Keratinocyte (primary cell): ENCODE measurements around the gene AVL9. TPM values are rescaled to one million over a fixed set of nuclear protein-coding genes. Genes with fewer than 3 reads are reported as not detected.

ENCODE experiments used
- DNase-seq: peaks from one replicate; pipeline ENCODE4 v3.0.0-alpha.2; 2011; ENCODE audit warnings: low read depth, missing footprints, low spot score
- FAIRE-seq: peaks from 2 replicates; lab custom pipeline; 2011; peaks lifted over from hg19 to GRCh38; lab: Jason Lieb, UNC
- H2AFZ ChIP-seq: 2 replicates; pipeline ENCODE4 v1.6.0; 2012; ENCODE audit warnings: low read length, control low read depth, inconsistent platforms; ENCODE audit not compliant: control insufficient read depth
- H3K27ac ChIP-seq: 2 replicates; pipeline ENCODE4 v1.5.1; 2011; ENCODE audit warnings: low read length; ENCODE audit not compliant: control insufficient read depth, insufficient read depth
- H3K27me3 ChIP-seq: 3 replicates; pipeline ENCODE4 v1.6.0; 2011; ENCODE audit warnings: low read length; ENCODE audit not compliant: control insufficient read depth, insufficient read depth; ENCODE audit errors: extremely low read depth
- H3K36me3 ChIP-seq, 2 experiments: 2 replicates in 1 of 2; 3 replicates in 1 of 2; pipeline ENCODE4 v1.5.1; 2011; ENCODE audit warnings: low read length in 2 of 2, mild to moderate bottlenecking in 1 of 2; ENCODE audit not compliant: control insufficient read depth in 2 of 2, insufficient read depth in 2 of 2; ENCODE audit errors: extremely low read depth in 1 of 2
- H3K4me1 ChIP-seq: 3 replicates; pipeline ENCODE4 v1.5.1; 2011; ENCODE audit warnings: low read length; ENCODE audit not compliant: control insufficient read depth, insufficient read depth; ENCODE audit errors: extremely low read depth
- H3K4me2 ChIP-seq: 3 replicates; pipeline ENCODE4 v1.6.0; 2011; ENCODE audit warnings: low read depth, low read length; ENCODE audit not compliant: control insufficient read depth, insufficient read depth; ENCODE audit errors: extremely low read depth
- H3K4me3 ChIP-seq, 3 experiments: fragments of 200-600 bp in 1 of 3; sonication (generic) in 1 of 3; 2 replicates in 2 of 3; 3 replicates in 1 of 3; pipeline ENCODE4 v1.5.1; 2011 to 2016; ENCODE audit warnings: low read length in 3 of 3, mild to moderate bottlenecking in 3 of 3, control low read depth in 2 of 3, inconsistent platforms in 1 of 3, low read depth in 1 of 3, mixed read lengths in 1 of 3, mixed run types in 1 of 3, moderate library complexity in 1 of 3; ENCODE audit not compliant: control insufficient read depth in 2 of 3, insufficient read depth in 2 of 3; ENCODE audit errors: extremely low read depth in 1 of 3
- H3K79me2 ChIP-seq: 2 replicates; pipeline ENCODE4 v1.6.0; 2012; ENCODE audit warnings: low read length; ENCODE audit not compliant: control insufficient read depth, insufficient read depth
- H3K9ac ChIP-seq: 3 replicates; pipeline ENCODE4 v1.6.0; 2011; ENCODE audit warnings: low read length; ENCODE audit not compliant: control insufficient read depth, insufficient read depth; ENCODE audit errors: extremely low read depth
- H3K9me1 ChIP-seq: 3 replicates; pipeline ENCODE4 v1.6.0; 2011; ENCODE audit warnings: low read length; ENCODE audit not compliant: control insufficient read depth, insufficient read depth; ENCODE audit errors: extremely low read depth
- H3K9me3 ChIP-seq: 2 replicates; pipeline ENCODE4 v1.5.1; 2012; ENCODE audit warnings: low read depth, low read length; ENCODE audit not compliant: control insufficient read depth
- H4K20me1 ChIP-seq: 3 replicates; pipeline ENCODE4 v1.6.0; 2011; ENCODE audit warnings: low read length; ENCODE audit not compliant: control insufficient read depth, insufficient read depth; ENCODE audit errors: extremely low read depth
- EZH2 ChIP-seq: IDR thresholded peaks from one replicate; pipeline ENCODE4 v1.6.1; 2012; ENCODE audit warnings: inconsistent platforms, mild to moderate bottlenecking, low read length, moderate library complexity
- dilution Hi-C: fragments of 300-500 bp; cut with MboI; formaldehyde crosslinking; loops from one replicate; pipeline ENCODE4 v1.7.0; 2020; ENCODE audit warnings: low sequenced_read_pairs; ENCODE audit not compliant: extremely low pct_ligation_motif_present
- polyA plus RNA-seq, 5 experiments: library from polyadenylated mRNA; depleted of rRNA in 3 of 5; stranded (reverse) in 3 of 5; stranded (forward) in 1 of 5; unstranded in 1 of 5; fragments of >200 nt; gene quantifications; 1 replicate in 1 of 5; 2 replicates in 3 of 5; 3 replicates in 1 of 5; pipeline versions ENCODE4 v1.2.1 to v1.2.3, GENCODE V29; 2011 to 2012; ENCODE audit warnings: missing spikeins in 2 of 5, low read depth in 1 of 5, low replicate concordance in 1 of 5
- TF ChIP-seq, protein P1 (sequence below), 3 experiments: IDR thresholded peaks in 1 of 3; conservative IDR thresholded peaks in 1 of 3; optimal IDR thresholded peaks in 1 of 3; 2 replicates in 2 of 3; 3 replicates in 1 of 3; pipeline versions ENCODE3 to v1.5.1; 2011; ENCODE audit warnings: low read length in 3 of 3, mild to moderate bottlenecking in 3 of 3, moderate library complexity in 2 of 3, control low read depth in 1 of 3, inconsistent platforms in 1 of 3; ENCODE audit not compliant: insufficient read depth in 2 of 3; ENCODE audit errors: extremely low read depth in 1 of 3

The AVL9 gene
- polyA plus RNA-seq, 1 donor (not counting 4 experiments of a cell fraction or from before 2014, with no cell fraction given) = 22.2 TPM

DNA sequence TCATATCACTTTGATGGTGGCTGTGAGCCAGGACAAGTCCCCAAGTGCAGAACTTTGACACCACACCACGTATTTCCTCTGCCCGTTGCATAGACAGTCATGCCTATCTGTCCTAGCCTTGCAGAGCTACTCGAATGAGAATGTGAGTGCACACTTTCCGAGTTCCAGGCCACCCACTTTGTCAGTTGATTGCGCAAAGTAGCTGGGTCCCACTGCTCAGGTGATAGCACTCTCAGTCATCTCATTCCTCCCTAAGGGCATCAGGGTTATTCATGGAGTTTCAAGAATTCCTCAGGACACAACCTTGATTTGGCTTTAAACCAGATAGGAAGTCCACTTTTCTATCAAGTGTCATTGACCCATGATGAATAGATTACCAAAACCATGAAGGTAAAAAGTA is 24.4 kb upstream of the AVL9 start:
- TF ChIP-seq, protein P1, sequence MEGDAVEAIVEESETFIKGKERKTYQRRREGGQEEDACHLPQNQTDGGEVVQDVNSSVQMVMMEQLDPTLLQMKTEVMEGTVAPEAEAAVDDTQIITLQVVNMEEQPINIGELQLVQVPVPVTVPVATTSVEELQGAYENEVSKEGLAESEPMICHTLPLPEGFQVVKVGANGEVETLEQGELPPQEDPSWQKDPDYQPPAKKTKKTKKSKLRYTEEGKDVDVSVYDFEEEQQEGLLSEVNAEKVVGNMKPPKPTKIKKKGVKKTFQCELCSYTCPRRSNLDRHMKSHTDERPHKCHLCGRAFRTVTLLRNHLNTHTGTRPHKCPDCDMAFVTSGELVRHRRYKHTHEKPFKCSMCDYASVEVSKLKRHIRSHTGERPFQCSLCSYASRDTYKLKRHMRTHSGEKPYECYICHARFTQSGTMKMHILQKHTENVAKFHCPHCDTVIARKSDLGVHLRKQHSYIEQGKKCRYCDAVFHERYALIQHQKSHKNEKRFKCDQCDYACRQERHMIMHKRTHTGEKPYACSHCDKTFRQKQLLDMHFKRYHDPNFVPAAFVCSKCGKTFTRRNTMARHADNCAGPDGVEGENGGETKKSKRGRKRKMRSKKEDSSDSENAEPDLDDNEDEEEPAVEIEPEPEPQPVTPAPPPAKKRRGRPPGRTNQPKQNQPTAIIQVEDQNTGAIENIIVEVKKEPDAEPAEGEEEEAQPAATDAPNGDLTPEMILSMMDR (optimal IDR thresholded peaks at IDR 0.05 in 1 of 3, IDR thresholded peaks at IDR 0.05 in 1 of 3, conservative IDR thresholded peaks at IDR 0.05 in 1 of 3; ENCODE audit: extremely low read depth in 1 of 3, insufficient read depth in 2 of 3, low read length in 3 of 3) = no peak
- TF ChIP-seq EZH2 = no peak
- no peaks in the 10 kb centered on the region for H3K9me3 ChIP-seq
- H2AFZ ChIP-seq = no peak overlapping the region
- FAIRE-seq = no peak
- H3K9ac ChIP-seq = no peak overlapping the region
- no peaks in the 10 kb centered on the region for H4K20me1 ChIP-seq
- H3K4me2 ChIP-seq = no peak overlapping the region
- H3K27me3 ChIP-seq = no peaks in the 10 kb centered on the region
- dilution Hi-C loops = no loop called here
- H3K79me2 ChIP-seq = no peaks in the 10 kb centered on the region
- DNase-seq = no peak
- no peaks in the 10 kb centered on the region for H3K9me1 ChIP-seq
- peaks cover 21% of the 10 kb centered on the region for H3K4me1 ChIP-seq
- no peak overlapping the region for H3K4me3 ChIP-seq
- H3K36me3 ChIP-seq = no peaks in the 10 kb centered on the region
- no peak overlapping the region for H3K27ac ChIP-seq

DNA sequence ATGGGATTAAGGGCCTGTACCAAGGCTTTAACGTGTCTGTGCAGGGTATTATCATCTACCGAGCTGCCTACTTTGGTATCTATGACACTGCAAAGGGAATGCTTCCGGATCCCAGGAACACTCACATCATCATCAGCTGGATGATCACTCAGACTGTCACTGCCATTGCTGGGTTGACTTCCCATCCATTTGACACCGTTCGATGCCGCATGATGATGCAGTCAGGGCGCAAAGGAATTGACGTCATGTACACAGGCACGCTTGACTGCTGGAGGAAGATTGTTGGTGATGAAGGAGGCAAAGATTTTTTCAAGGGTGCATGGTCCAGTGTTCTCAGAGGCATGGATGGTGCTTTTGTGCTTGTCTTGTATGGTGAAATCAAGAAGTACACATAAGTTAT is 23.3 kb upstream of the AVL9 start:
- Histone ChIP-seq H3K9me1 (no peaks in the 10 kb centered on the region), H3K4me1 (peaks cover 33% of the 10 kb centered on the region), H4K20me1 (no peaks in the 10 kb centered on the region), H2AFZ (no peak overlapping the region), H3K27me3 (no peaks in the 10 kb centered on the region), H3K4me2 (no peak overlapping the region), H3K79me2 (no peaks in the 10 kb centered on the region), H3K27ac (no peak overlapping the region), H3K4me3 (no peak overlapping the region), H3K9me3 (no peaks in the 10 kb centered on the region), H3K36me3 (no peaks in the 10 kb centered on the region), H3K9ac (no peak overlapping the region)
- TF ChIP-seq, protein P1 (optimal IDR thresholded peaks at IDR 0.05 in 1 of 3, IDR thresholded peaks at IDR 0.05 in 1 of 3, conservative IDR thresholded peaks at IDR 0.05 in 1 of 3; ENCODE audit: extremely low read depth in 1 of 3, insufficient read depth in 2 of 3, low read length in 3 of 3) = no peak
- no peak for TF ChIP-seq EZH2
- DNase-seq (no peak), FAIRE-seq (no peak)
- dilution Hi-C loops = no loop called here
